Measurements from ENCODE around the gene KCNT2.
"Not testable (repeated sequence)": the region's sequence is repeated elsewhere in the genome, so short reads cannot be mapped to it uniquely, and the experiment has no call there.

Gene KCNT2

GRCh38 chr1:196608390-196609369, at the start of gene KCNT2:
Gene KCNT2 (minus strand): TSS chr1:196608440. CDS start chr1:196608309, 131 bp downstream.
- DNase-seq (ENCODE audit: low read depth): no peak

- no peak for DNase-seq (ENCODE audit: low read depth)
Observed at GRCh38 chr1:196655494-196655893, 47.3 kb upstream of the KCNT2 start.

GRCh38 chr1:196655071-196655470, 46.8 kb upstream of the KCNT2 start:
- no peak for DNase-seq (ENCODE audit: low read depth)

GRCh38 chr1:196654271-196654670, 46.0 kb upstream of the KCNT2 start:
- DNase-seq (ENCODE audit: low read depth): no peak

- peak; percentile 50 for DNase-seq (ENCODE audit: low read depth)
Observed at GRCh38 chr1:196651637-196652215, 43.5 kb upstream of the KCNT2 start, which contains the start of gene CFH. Gene CFH (plus strand): TSS chr1:196652043. CDS start chr1:196652118, 75 bp downstream.

- no peak for DNase-seq (ENCODE audit: low read depth)
Observed at GRCh38 chr1:196651079-196651478, 42.8 kb upstream of the KCNT2 start.

- DNase-seq (ENCODE audit: low read depth): no peak
Observed at GRCh38 chr1:196650403-196650802, 42.2 kb upstream of the KCNT2 start.

GRCh38 chr1:196649990-196650389, 41.8 kb upstream of the KCNT2 start:
- no peak for DNase-seq (ENCODE audit: low read depth)

GRCh38 chr1:196640976-196641375, 32.7 kb upstream of the KCNT2 start:
- DNase-seq (ENCODE audit: low read depth): no peak

- not testable (repeated sequence) for DNase-seq (ENCODE audit: low read depth)
Observed at GRCh38 chr1:196639291-196639690, 31.1 kb upstream of the KCNT2 start.

- DNase-seq (ENCODE audit: low read depth): no peak
Observed at GRCh38 chr1:196638466-196638865, 30.2 kb upstream of the KCNT2 start.

- DNase-seq (ENCODE audit: low read depth): no peak
Observed at GRCh38 chr1:196637606-196638005, 29.4 kb upstream of the KCNT2 start.

GRCh38 chr1:196628838-196629237, 20.6 kb upstream of the KCNT2 start:
- DNase-seq (ENCODE audit: low read depth): no peak

- no peak for DNase-seq (ENCODE audit: low read depth)
Observed at GRCh38 chr1:196623079-196623478, 14.8 kb upstream of the KCNT2 start.

GRCh38 chr1:196619721-196620120, 11.5 kb upstream of the KCNT2 start:
- DNase-seq (ENCODE audit: low read depth): no peak

- DNase-seq (ENCODE audit: low read depth): no peak
Observed at GRCh38 chr1:196611873-196612272, 3.6 kb upstream of the KCNT2 start.

- DNase-seq (ENCODE audit: low read depth): no peak
Observed at GRCh38 chr1:196609370-196609737, 1.1 kb upstream of the KCNT2 start.

GRCh38 chr1:196607981-196608380, 259 bp downstream of the KCNT2 start:
- DNase-seq (ENCODE audit: low read depth): no peak

GRCh38 chr1:196603651-196604050, 4.6 kb downstream of the KCNT2 start:
- no peak for DNase-seq (ENCODE audit: low read depth)

- DNase-seq (ENCODE audit: low read depth): no peak
Observed at GRCh38 chr1:196598942-196599748, 9.1 kb downstream of the KCNT2 start.

GRCh38 chr1:196594700-196595099, 13.5 kb downstream of the KCNT2 start:
- no peak for DNase-seq (ENCODE audit: low read depth)

GRCh38 chr1:196593955-196594354, 14.3 kb downstream of the KCNT2 start:
- DNase-seq (ENCODE audit: low read depth): no peak

Measured in GM04503 (cell line).